ENCODE data around the gene TERF2IP.

- TF ChIP-seq NFIC (IDR thresholded peaks at IDR 0.05) (no peak), EGR1 (IDR thresholded peaks at IDR 0.05) (no peak), FOXM1 (IDR thresholded peaks at IDR 0.05; ENCODE audit: borderline replicate concordance, low read depth) (no peak), YY1 (IDR thresholded peaks at IDR 0.05; ENCODE audit: low read depth) (no peak), CREB1 (IDR thresholded peaks at IDR 0.05; ENCODE audit: low read depth) (no peak), CEBPB (IDR thresholded peaks at IDR 0.05) (no peak), REST (IDR thresholded peaks at IDR 0.05; ENCODE audit: low read depth) (no peak), RAD21 (IDR thresholded peaks at IDR 0.05; ENCODE audit: low read depth) (no peak), TCF12 (IDR thresholded peaks at IDR 0.05; ENCODE audit: low read depth) (no peak)
- TF ChIP-seq, protein P1, sequence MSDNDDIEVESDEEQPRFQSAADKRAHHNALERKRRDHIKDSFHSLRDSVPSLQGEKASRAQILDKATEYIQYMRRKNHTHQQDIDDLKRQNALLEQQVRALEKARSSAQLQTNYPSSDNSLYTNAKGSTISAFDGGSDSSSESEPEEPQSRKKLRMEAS (IDR thresholded peaks at IDR 0.05): no peak
- TF ChIP-seq, protein P2, sequence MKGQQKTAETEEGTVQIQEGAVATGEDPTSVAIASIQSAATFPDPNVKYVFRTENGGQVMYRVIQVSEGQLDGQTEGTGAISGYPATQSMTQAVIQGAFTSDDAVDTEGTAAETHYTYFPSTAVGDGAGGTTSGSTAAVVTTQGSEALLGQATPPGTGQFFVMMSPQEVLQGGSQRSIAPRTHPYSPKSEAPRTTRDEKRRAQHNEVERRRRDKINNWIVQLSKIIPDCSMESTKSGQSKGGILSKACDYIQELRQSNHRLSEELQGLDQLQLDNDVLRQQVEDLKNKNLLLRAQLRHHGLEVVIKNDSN (IDR thresholded peaks at IDR 0.05): no peak
Observed at GRCh38 chr16:75697571-75697970, 50.0 kb downstream of the TERF2IP start.

Measured in Ishikawa (cell line).